Activated CD8-positive, alpha-beta memory T cell treated with anti-CD3 and anti-CD28 coated beads, Interleukin-2, amount 50 U/mL, for 24 hours (primary cell): ENCODE results near the gene GALNT2.

Experiments
- DNase-seq: peaks from one replicate; pipeline ENCODE4 v3.0.0-alpha.2; 2020; ENCODE audit errors: extremely low read depth

Gene GALNT2

GRCh38 chr1:230091473-230092231 is 24.6 kb downstream of the GALNT2 start:
- no peak for DNase-seq

DNA sequence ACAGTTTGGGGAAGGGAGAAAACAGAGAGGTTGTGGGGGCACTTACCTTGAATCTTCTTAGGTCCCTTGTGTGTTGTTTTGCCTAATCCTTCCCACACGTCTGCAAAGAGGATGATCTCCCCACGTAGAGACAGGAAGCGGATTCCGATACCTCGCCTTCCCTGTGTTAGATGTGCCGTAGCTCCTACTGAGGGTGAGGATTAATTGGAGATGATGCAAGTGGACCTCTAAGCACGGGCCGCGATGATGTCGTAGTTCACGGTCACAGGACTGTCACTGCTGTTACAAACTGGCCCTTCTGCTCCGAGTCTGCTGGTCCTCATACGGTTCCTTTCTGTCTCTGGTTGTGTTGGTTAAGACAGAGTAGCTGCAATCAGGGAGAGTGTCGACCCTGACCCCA is 27.7 kb downstream of the GALNT2 start:
- DNase-seq, result no peak

DNA sequence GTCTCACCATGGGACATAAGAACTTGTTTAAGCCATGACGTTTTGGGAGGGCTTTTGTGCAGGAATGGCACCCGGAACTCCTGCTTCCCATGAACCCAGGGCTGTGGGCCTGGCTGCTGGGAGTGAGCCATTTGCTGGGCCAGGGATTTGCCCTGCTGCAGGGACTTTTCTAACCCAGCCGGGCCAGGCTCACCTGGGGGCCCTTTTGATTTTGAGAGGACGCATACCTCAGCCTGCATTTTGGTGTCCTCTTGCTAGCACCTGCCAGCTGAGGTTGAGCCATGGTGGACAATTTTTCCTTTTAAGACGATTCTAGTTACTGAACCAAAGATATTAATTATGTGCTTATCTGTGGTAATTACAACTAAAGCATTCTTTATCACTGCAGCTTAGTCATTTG is 28.9 kb downstream of the GALNT2 start:
- DNase-seq, result no peak

DNA sequence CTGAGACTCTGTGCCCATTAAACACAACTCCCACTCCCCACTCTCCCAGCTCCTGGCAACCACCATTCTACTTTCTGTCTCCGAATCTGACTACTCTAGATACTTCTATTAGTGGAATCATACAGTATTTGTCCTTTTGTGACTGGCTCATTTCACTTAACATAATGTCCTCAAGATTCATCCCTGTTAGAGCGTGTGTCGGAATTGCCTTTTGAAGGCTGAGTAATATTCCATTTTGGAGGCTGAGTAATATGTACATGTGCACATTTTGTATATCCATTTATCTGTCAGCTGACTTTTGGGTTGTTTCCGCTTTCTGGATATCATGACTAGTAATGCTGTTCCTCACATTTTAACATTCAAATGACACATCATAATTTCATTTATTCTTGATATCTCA is 30.3 kb downstream of the GALNT2 start:
- no peak for DNase-seq

DNA sequence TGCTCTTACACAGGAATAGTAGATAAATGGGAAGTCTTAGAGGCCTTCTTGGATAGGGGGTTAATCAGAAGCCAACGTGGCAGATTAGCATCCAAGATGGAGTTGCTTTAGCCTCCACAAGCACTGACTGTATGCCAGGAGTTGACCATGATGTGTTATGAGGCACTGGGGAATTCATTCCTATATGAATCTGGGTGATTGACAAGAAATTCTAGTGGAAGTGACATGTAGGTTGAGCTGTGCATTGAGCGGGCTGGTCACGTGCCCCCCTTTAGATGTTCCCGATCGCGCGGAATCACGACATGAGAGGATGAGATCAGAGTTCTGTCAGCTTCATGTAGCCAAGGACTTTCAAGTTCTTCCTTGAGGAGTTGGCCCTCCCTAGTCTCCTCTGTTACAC is 31.7 kb downstream of the GALNT2 start:
- DNase-seq, result no peak

GRCh38 chr1:230099465-230099864 is 32.4 kb downstream of the GALNT2 start:
- no peak for DNase-seq

GRCh38 chr1:230100932-230101331 is 33.9 kb downstream of the GALNT2 start:
- DNase-seq, result no peak

DNA sequence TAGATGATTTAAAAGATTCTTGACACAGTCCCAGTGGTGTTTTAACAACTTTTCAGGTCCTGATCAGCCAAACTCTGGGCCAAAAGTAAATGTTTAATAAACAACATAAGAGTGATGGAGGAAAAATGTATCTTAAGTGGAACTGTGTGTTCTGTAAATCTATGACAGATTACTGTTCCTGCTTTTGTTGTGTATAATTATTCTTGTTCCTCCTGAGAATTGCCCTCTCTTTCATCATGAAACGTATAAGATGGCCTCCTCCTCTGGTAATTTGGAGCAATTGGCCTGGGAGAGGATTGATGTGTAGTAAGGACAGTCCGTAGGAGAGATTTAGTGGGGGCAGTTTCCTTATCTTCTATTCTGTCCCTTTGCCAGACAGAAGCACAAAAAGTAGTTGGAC is 34.5 kb downstream of the GALNT2 start:
- no peak for DNase-seq

DNA sequence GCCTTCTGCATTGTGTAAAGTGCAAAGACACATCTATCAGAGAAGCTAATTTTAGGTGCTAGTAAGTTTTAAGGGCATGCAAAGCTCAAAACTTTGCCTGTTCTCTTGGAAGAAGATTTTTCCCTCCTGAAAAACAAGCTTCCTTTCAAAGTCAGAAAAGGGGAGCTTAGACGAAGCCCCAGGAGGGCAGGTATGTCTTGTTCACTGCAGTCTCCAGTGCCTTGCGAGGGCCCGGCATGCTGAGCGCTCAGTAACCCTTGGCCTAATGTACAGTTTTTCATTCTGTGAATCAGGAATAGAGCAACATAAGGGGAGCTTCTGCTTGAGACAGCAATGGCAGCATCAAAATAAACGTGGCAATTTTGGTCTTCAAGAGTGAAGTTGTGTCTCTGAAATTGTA is 35.0 kb downstream of the GALNT2 start:
- DNase-seq, result no peak

GRCh38 chr1:230102472-230102871 is 35.4 kb downstream of the GALNT2 start:
- no peak for DNase-seq

- no peak for DNase-seq
Measured at GRCh38 chr1:230103306-230104173, 36.5 kb downstream of the GALNT2 start.

DNA sequence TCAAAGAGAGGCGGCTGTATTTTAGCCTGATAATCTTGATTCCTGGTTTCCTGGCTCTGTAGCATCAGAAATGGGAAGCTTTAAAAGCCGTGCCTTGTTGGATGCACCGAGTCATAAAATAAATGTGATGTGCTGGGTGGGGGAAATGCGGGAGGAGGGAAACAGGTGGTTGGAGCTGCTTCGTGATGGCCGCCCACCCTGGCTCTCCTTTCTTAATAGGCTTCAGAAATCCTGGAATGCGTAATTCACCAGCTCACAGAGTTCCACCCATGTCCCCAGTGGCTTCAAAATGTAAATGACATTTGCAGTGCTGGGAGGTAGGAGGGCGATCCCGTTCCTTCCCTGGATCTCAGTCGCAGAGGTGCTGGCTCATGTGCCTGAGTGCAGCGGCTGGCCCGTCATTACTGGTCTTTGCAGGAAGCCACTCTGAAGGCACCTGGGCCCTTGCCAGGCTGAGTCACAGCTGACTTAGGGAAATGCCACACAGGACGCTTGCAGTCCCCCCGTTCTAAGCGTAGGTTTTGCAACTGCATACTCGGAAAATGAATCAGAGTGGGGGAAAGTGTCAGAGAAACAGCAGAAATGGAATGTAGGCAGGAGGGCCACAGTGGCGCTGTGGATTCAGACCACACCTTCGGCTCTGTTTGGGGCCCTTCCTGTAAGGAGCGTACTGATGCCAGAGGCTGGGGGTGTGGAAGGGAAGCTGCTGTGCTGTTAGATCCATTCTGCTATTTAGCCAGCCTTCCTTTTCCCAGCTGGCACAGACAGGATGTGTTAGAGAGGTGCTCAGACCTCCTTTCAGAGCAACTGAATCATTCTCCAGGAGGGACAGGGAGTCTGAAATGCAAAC is 37.6 kb downstream of the GALNT2 start:
- peak; percentile 71 for DNase-seq

DNA sequence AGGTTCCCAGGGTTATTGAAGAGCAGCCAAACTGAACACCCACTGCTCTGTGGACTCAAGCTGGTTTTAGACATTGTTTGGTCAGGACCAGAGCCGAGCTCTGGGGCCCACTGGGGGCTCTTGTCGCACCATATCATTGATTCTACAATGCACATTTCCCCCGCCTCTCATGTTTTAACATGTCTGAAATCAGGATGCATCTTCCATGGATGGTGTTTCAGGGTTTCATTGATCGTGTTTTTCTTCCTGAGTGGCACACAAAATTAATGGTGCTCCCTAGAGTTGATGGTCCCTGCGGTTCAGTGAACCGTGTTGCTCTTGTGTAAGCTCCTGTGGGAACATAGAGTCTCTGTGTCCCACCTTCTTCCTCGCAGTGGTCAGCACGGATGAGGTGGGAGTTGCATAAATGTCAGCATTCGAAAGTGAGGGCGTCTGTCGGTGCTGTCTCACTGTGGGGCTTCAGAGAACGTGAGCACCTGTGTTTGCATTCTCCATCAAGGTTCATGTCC is 38.3 kb downstream of the GALNT2 start:
- DNase-seq, result no peak

DNA sequence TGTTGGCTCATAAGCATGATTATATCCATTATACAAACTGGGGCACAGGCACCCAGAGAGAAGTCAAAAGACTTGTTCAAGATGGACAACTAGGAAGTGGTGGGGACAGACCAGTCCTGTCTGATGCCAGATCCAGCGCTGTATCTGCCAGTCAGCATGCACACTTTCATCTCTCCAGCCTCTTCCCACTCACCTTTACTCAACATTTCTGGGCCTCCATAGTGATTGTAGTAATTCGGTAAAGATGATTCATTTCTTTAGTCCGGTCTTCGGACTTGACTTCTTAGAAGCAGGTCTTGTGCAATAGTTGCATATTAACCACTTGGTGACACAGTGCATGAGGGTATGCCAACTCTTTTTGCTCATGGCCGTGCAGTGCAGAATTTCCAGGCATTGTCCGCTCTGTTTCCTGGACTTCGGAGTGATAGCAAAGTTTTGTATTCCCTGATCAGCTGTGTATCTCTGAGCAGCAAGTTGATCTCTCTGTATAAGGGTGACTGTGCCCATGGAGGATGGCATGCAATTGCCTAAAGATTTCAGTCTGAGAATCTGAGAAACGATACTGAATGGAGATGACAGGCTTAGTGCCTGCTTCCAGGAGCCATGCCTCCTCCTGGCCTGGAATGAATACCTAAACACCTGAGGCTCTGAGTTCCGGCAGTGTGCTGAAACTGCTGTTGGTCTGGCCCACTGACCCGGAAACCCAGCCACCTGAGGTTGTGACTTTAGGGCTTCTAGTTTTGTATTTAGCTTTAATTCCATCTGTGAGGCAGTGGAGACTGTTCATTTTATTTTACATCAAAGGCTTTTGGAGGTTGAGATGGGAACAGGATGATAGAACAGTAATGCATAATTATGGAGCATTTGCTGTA is 39.0 kb downstream of the GALNT2 start:
- DNase-seq, result no peak

DNA sequence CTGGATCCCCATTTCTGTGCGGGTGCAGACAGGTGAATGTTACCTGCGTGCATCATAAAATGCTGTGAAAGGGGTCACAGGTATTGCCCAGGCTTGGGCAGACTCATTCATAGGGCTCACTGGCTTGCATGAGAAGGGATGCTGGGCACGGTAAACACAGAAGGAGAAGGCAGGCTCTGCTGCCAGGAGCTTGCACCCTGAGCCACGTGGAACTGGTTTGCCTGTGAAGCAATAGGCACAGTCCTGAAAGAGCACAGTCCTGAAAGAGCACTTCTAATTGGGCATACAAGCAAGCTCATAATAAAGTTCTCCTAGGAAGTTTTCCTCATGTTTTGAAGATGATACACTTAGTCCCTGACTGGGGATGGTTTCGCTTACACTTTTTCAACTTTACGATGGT is 40.9 kb downstream of the GALNT2 start:
- no peak for DNase-seq

DNA sequence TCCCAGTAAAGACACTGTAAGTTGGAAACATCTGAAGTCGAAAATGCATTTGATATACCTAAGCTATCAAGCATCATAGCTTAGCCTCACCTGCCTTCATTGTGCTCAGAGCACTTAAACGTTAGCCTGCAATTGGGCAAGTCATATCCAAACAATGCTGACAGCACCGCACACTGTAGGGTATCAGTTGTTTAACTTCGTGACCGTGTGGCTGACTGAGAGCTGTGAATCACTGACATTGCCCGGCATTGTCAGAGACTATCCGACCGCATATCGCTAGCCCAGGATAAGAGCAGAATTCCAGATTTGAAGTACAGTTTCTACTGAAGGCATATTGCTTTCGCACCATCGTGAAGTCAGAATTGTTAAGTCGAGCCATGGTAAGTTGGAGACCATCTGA is 41.5 kb downstream of the GALNT2 start:
- no peak for DNase-seq

DNA sequence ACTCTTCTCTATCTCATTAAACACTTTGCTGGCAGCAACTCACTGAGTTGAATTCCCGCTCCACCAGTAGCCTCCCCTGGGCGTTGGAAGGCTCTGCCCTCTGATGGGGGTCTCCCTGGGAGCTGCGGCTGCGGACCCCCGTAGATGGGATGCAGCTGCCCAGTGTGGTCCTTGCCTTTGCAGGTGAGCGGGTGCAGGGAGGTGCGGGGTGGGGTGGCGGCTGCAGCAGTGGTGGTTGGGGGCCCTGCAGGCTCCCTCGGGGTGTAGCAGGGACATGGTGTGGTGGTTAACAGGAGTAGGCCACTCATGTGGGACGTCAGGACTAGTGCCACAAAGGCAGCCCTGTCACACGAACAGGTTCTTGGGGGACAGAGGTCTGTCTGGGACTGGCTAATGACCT is 42.0 kb downstream of the GALNT2 start:
- no peak for DNase-seq

- peak; percentile 36 for DNase-seq
Measured at GRCh38 chr1:230109895-230110667, 43.0 kb downstream of the GALNT2 start.

DNA sequence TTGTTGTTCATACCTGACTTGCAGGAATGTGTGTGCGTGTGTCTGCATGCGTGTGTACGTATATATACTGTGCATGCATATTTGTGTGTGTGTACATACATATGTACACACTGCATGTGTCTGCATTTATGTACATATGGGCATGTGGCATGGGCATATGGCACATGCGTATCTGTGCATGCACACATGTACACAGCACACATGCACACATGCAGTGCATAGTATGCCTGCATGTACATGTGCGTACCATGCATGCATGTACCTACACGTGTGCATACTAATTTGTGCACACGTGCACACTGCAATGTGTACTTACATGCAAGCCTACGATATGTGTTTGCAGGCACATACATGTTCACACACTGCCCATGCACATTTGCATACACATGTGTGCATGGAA is 43.9 kb downstream of the GALNT2 start:
- no peak for DNase-seq

- DNase-seq, result no peak
Measured at GRCh38 chr1:230112131-230112701, 45.2 kb downstream of the GALNT2 start.
